Effector memory CD8-positive, alpha-beta T cell (primary cell): ENCODE data around the gene TMEM176B.

Source experiments
- ATAC-seq: fragments of 150-1000 bp; cut with Tn5 transposase; replicated peaks from 2 replicates; pipeline ENCODE4 v1.10.0; 2021; ENCODE audit warnings: mild to moderate bottlenecking, moderate library complexity
- DNase-seq, 3 experiments: peaks; one replicate each; pipeline ENCODE4 v3.0.0; 2021
- H3K27ac Mint-ChIP-seq, 2 donors: one replicate each; pipeline ENCODE4 v1.8.0; 2022; ENCODE audit warnings: mild to moderate bottlenecking in 2 of 2, mixed read lengths in 2 of 2, moderate library complexity in 2 of 2
- H3K27me3 Mint-ChIP-seq, 2 donors: one replicate each; pipeline ENCODE4 v1.8.0; 2022; ENCODE audit warnings: mixed read lengths in 2 of 2
- H3K36me3 Mint-ChIP-seq: one replicate; pipeline ENCODE4 v1.8.0; 2022; ENCODE audit warnings: mild to moderate bottlenecking, moderate library complexity, mixed read lengths; ENCODE audit not compliant: insufficient read depth
- H3K4me1 Mint-ChIP-seq, 2 donors: one replicate each; pipeline ENCODE4 v1.8.0; 2022; ENCODE audit warnings: low read depth in 2 of 2, mixed read lengths in 2 of 2
- H3K4me3 Mint-ChIP-seq, 2 donors: one replicate each; pipeline ENCODE4 v1.8.0; 2022; ENCODE audit warnings: mild to moderate bottlenecking in 2 of 2, mixed read lengths in 2 of 2, moderate library complexity in 2 of 2
- H3K9me3 Mint-ChIP-seq, 2 donors: one replicate each; pipeline ENCODE4 v1.8.0; 2022; ENCODE audit warnings: mixed read lengths in 2 of 2

TMEM176B gene

DNA sequence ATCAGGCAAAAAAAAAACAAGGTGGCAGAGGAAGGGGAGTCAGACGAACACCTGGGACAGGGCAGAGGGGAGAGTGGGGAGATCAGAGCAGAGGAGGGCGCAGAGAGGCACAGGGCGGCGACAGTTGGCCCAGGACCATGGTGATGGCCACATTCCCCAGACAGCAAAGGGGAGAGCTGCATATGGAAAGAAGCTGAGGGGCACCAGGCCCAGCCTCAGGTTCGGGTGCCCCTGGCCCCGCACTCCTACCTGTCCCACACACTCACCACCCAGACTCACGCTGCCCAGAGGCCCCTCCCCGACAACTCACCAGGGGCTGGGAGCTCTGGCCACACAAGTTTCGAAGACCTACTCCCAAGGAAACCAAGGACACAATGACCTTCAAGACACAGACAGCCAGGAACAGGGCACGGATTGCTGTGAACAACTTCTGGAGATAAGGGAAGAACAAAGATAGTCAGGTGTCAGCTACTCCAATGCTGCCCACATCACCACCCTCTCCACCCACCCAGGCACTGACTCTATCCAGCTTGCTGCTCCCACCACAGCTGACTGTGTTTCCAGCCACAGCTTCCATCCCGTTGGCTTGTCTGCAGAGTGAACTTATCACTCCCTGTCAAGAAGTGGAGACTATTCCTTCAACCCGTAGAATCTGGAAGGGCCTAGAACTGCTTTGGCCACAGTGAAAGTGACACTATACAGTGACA, 8.3 kb downstream of the TMEM176B start:
- Mint-ChIP-seq H3K27me3 (peaks cover 10 to 34% of the 10 kb centered on the region in 2 donors), H3K36me3 (no peaks in the 10 kb centered on the region), H3K4me1 (no peaks in the 10 kb centered on the region), H3K9me3 (no peaks in the 10 kb centered on the region), H3K4me3 (no peak overlapping the region), H3K27ac (no peak overlapping the region)
- ATAC-seq (no peak), DNase-seq (no peak)

GRCh38 chr7:150791304-150791703, 8.9 kb downstream of the TMEM176B start:
- Mint-ChIP-seq H3K36me3 (peaks cover 2% of the 10 kb centered on the region), H3K27ac (no peak overlapping the region), H3K9me3 (no peaks in the 10 kb centered on the region), H3K4me3 (no peak overlapping the region), H3K4me1 (no peaks in the 10 kb centered on the region), H3K27me3 (peaks cover 10 to 34% of the 10 kb centered on the region in 2 donors)
- DNase-seq (no peak), ATAC-seq (no peak)

DNA sequence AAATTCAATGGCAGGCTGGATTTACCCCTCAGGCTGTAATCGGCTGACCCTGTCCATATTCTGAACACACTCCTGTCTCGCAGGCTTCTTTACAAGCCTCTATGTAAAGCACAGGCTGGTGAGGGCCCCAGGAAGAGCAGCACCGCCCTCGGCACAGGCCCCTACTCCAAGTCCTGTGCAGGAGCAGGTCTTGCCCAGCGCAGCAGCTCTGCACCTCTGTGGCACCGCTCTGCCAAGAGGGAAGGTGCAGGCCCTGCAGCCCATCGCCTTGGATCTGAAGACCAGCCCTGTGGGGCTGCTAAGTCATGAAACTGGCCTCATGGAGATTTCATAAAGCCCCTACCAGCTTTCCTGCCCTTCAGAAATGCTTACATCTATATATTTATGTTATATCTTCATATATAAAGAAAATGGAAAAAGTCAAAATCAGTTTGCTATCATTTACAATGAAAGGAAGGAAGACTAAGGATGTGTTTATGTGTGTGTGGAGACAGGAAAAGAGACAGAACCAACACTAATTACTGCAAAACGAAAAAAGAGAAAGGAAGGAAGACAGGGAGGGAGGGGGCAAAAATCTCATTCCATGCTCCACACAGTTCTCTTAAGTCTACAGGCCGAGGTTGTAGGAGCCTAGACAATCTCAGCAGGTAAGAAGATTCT, 9.6 kb downstream of the TMEM176B start:
- H3K36me3 Mint-ChIP-seq, result peaks cover 2% of the 10 kb centered on the region
- H3K4me3 Mint-ChIP-seq, result no peak overlapping the region
- H3K9me3 Mint-ChIP-seq, result no peaks in the 10 kb centered on the region
- DNase-seq, result no peak
- ATAC-seq, result no peak
- no peak overlapping the region for H3K27ac Mint-ChIP-seq
- peaks cover 17 to 38% of the 10 kb centered on the region in 2 donors for H3K27me3 Mint-ChIP-seq
- peaks cover 0 to 1% of the 10 kb centered on the region in 2 donors for H3K4me1 Mint-ChIP-seq

DNA sequence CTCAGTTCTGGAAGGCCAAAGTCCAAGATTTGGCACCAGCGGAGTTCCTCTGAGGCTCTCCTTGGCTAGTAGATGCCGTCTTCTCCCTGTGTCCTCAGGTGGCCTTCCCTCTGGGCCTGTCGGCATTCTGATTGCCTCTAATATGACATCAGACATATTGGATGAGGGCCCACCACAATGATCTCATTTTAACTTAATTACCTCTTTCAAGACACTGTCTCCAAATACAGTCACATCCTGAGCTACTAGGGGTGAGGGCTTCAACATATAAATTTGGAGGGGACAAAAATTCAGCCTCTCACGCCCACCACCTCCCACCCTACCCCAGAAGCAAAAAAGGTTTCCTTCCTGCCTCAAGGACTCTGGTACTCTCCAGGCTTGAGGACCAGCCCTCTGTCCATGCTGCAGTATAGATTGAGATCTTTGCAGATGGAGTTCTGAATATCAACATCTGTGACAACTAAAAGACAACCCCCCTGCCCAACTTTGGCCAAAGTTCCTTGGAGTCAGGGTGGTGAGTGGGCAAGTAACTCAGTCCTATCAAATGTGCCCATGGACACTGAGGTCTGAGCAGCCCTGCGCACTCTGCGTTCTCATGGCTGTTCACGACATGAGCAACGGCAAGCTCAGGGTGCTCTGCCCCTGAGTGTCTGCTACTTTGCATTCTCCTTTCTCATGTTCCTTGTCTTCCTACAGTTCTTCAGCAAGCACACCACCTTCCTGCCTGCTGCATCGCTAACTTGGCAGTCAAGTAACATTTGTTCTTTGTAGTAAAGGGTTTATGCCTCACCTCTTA, 11.5 kb downstream of the TMEM176B start:
- peaks cover 27 to 54% of the 10 kb centered on the region in 2 donors for H3K27me3 Mint-ChIP-seq
- H3K9me3 Mint-ChIP-seq, result no peaks in the 10 kb centered on the region
- H3K27ac Mint-ChIP-seq, result no peak overlapping the region
- ATAC-seq (no peak), DNase-seq (no peak)
- H3K36me3 Mint-ChIP-seq, result peaks cover 2% of the 10 kb centered on the region
- peaks cover 0 to 1% of the 10 kb centered on the region in 2 donors for H3K4me1 Mint-ChIP-seq
- no peak overlapping the region for H3K4me3 Mint-ChIP-seq

GRCh38 chr7:150787321-150788281, 12.6 kb downstream of the TMEM176B start:
- ATAC-seq (no peak), DNase-seq (no peak)
- Mint-ChIP-seq H3K4me1 (peaks cover 0 to 1% of the 10 kb centered on the region in 2 donors), H3K27me3 (peaks cover 27 to 54% of the 10 kb centered on the region in 2 donors), H3K4me3 (no peak overlapping the region), H3K27ac (no peak overlapping the region), H3K9me3 (no peaks in the 10 kb centered on the region), H3K36me3 (peaks cover 2% of the 10 kb centered on the region)

DNA sequence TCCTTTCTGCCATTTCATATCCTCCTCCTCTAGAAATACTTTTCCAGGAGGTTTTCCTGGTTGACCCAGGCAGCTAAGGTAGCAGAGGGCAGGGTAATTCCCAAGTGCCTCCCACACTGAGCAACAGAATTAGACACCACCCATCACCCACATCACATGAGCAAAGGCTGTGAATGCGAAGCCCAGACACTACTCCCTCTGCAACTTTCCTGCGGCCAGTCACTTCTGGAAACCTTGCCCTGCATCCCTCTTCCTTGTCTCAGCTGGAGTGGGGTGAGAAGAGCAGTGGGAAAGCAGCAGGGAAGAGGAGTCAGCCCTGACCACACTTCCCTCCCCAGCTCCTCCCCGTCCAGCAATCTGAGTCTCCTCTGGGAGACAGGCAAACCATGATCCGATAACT, 15.2 kb downstream of the TMEM176B start:
- H3K27ac Mint-ChIP-seq, result no peak overlapping the region
- ATAC-seq (no peak), DNase-seq (no peak)
- peaks cover 28 to 49% of the 10 kb centered on the region in 2 donors for H3K27me3 Mint-ChIP-seq
- H3K4me1 Mint-ChIP-seq, result peaks cover 0 to 1% of the 10 kb centered on the region in 2 donors
- H3K9me3 Mint-ChIP-seq, result no peaks in the 10 kb centered on the region
- H3K4me3 Mint-ChIP-seq, result no peak overlapping the region
- H3K36me3 Mint-ChIP-seq, result peaks cover 2% of the 10 kb centered on the region

GRCh38 chr7:150784120-150784736, 15.9 kb downstream of the TMEM176B start:
- Mint-ChIP-seq H3K9me3 (no peaks in the 10 kb centered on the region), H3K36me3 (peaks cover 2% of the 10 kb centered on the region), H3K4me1 (peaks cover 0 to 1% of the 10 kb centered on the region in 2 donors), H3K4me3 (no peak overlapping the region), H3K27me3 (peaks cover 28 to 49% of the 10 kb centered on the region in 2 donors), H3K27ac (no peak overlapping the region)
- ATAC-seq (no peak), DNase-seq (no peak)

- ATAC-seq (no peak), DNase-seq (no peak)
- Mint-ChIP-seq H3K36me3 (peaks cover 2% of the 10 kb centered on the region), H3K27me3 (peaks cover 28 to 29% of the 10 kb centered on the region in 2 donors), H3K9me3 (no peaks in the 10 kb centered on the region), H3K27ac (no peak overlapping the region), H3K4me3 (no peak overlapping the region), H3K4me1 (peaks cover 4 to 5% of the 10 kb centered on the region in 2 donors)
Measured at GRCh38 chr7:150781961-150782360, 18.2 kb downstream of the TMEM176B start.

DNA sequence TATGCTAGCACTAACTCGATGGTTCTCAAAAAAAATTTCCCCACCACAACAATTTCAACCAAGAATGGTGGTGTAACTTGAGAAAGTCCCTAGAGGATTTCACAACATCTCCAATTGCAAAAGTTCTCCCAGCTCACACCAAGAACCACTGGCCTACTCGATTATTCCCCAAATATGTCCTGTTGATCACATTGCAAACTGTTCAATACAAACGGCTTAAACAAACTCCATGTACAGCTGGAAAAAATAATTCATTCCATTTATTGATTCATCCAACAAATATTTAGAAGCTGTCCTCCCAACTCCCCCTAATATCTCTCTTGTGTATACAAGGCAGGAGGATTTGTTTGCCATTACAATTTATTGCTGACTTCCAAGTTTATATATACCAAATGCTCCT, 19.1 kb downstream of the TMEM176B start:
- Mint-ChIP-seq H3K9me3 (no peaks in the 10 kb centered on the region), H3K4me1 (peaks cover 4 to 5% of the 10 kb centered on the region in 2 donors), H3K4me3 (no peak overlapping the region), H3K27me3 (peaks cover 27 to 29% of the 10 kb centered on the region in 2 donors), H3K36me3 (no peaks in the 10 kb centered on the region), H3K27ac (no peak overlapping the region)
- ATAC-seq (no peak), DNase-seq (no peak)

GRCh38 chr7:150780292-150780691, 19.9 kb downstream of the TMEM176B start:
- Mint-ChIP-seq H3K27ac (no peak overlapping the region), H3K9me3 (no peaks in the 10 kb centered on the region), H3K27me3 (peaks cover 19 to 22% of the 10 kb centered on the region in 2 donors), H3K36me3 (no peaks in the 10 kb centered on the region), H3K4me3 (no peak overlapping the region), H3K4me1 (peaks cover 2 to 5% of the 10 kb centered on the region in 2 donors)
- ATAC-seq (no peak), DNase-seq (no peak)

DNA sequence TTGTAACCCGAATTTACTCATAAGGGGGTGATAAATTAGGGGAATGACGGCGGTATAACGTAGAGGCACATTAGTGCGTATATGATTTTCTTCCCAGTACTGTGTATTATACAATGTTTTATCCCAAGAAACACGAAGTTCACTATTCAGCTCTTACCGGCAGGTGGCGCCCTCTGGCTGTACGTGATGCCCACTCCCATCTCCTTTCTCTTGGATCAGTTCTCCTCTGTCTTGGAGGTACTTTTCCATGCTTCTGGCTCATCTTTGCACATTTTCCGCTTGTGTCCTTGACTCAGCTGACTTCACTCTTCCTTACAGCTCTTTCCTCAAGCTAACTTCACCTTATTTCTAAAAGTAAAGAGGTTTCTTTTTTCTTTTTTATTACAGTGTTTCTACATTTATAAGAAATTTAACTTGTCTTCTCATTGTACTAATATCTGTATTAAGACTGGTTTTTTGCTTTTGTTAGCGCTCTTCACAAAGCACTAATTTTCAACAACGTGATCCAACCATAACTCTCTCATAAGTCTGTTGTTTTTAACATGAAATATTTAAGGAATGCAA, 21.3 kb downstream of the TMEM176B start:
- Mint-ChIP-seq H3K36me3 (no peaks in the 10 kb centered on the region), H3K4me1 (peaks cover 2 to 5% of the 10 kb centered on the region in 2 donors), H3K4me3 (no peak overlapping the region), H3K9me3 (peaks cover 0 to 2% of the 10 kb centered on the region in 2 donors), H3K27ac (no peak overlapping the region), H3K27me3 (peaks cover 8 to 11% of the 10 kb centered on the region in 2 donors)
- DNase-seq (peak; percentile 59 to 68 (median 67)), ATAC-seq (peak; percentile 65)

GRCh38 chr7:150778014-150778737, 22.0 kb downstream of the TMEM176B start:
- H3K9me3 Mint-ChIP-seq, result peaks cover 0 to 5% of the 10 kb centered on the region in 2 donors
- peaks cover 2 to 5% of the 10 kb centered on the region in 2 donors for H3K4me1 Mint-ChIP-seq
- no peak overlapping the region for H3K4me3 Mint-ChIP-seq
- no peak overlapping the region for H3K27ac Mint-ChIP-seq
- H3K36me3 Mint-ChIP-seq, result no peaks in the 10 kb centered on the region
- no peak for DNase-seq
- ATAC-seq, result no peak
- H3K27me3 Mint-ChIP-seq, result peaks cover 8 to 11% of the 10 kb centered on the region in 2 donors
